Bone marrow (tissue), 2 donors: Measurements from ENCODE around the gene C10orf105.

Experiments used
- DNase-seq, 2 donors: peaks; one replicate each; lab custom pipeline; 2025; lab: John Stamatoyannopoulos, UW

The C10orf105 gene

DNA sequence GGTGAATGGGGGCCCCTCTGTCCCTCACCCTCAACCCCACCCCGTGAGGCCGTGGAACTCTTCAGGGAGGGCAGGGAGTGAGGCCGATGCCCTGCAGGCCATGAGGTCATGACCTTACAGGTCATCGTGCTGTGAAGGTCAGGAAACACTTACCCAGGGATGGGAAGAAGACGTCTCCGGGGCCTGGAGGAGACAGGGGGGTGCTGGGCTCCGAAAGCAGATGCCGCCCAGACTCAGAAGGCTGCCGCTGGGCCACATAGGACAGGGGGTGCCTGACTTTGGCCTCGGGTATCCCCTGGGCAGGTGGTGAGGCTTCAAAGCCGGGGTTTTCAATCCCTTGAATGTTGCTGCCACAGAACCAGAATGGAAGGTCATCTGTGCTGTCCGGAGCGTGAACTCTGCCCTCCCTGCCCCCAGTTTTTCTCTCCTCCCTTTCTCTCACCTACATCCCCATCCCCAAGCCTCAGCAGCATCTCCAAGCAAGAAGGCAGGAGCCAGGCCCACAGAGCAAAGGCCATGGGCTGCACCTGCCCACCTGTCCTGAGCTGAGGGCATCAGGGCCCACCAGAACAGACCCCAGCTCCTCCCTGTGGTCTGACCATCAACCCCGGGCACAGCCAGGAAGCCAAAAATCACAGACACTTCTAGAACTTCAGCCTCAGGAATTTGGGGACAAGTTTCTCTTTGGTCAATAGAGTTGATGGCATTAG lies 32.1 kb upstream of the C10orf105 start:
- no peak for DNase-seq

GRCh38 chr10:71750986-71751385 lies 31.4 kb upstream of the C10orf105 start:
- no peak for DNase-seq

GRCh38 chr10:71750124-71750841 lies 30.7 kb upstream of the C10orf105 start:
- peak; percentile 27 to 42 for DNase-seq

GRCh38 chr10:71749396-71749795 lies 29.8 kb upstream of the C10orf105 start:
- DNase-seq, result no peak

- peak; percentile 47 to 99 for DNase-seq
Measured at GRCh38 chr10:71748671-71749191, 29.2 kb upstream of the C10orf105 start.

DNA sequence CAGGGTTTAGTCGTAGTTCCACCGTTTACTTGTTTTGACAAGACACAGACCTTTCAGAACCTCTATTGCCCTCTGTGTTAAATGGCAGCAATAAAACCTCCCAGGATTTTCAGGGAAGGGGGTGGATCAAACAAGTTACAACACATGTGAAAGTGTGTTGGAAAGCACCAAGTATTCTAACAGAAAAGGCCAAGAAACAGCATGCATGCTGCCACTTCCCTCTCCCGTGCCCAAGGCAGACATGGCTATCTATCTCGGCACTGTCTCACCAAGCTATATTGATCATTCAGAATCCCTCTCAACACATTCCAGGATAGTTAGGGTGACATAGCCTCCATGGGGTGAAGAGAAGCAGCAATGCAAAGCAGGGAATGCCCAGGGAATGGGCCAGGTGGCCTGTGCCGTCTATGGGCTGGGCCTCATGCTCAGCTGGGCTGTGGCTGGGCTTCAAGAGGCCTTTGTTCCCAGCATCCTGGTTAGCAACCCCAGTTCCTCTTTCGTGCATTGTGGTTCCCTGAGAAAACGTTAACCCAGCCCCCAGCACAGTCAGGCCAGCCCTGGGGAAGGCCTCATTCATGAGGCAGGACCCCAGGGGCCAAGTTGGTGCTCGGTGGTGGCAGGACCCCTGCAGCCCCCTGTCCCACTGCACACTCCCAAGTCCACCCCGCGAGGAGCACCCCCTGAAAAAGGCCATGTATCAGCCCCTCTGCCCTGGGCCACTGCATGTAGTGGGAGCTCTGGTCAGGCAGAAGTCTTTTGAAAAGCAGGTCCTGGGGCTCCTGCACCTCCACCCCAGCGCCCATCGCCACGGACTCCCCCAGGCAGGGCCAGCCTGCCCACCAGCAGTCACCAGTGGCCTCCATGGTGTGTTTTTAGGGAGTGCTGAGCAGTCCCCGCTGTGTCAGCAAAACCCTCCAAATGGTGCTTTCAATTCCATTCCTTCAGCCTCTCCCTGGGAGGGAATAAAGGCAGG lies 28.3 kb upstream of the C10orf105 start:
- peak; percentile 47 to 58 for DNase-seq

GRCh38 chr10:71747039-71747531 lies 27.5 kb upstream of the C10orf105 start:
- no peak for DNase-seq

DNA sequence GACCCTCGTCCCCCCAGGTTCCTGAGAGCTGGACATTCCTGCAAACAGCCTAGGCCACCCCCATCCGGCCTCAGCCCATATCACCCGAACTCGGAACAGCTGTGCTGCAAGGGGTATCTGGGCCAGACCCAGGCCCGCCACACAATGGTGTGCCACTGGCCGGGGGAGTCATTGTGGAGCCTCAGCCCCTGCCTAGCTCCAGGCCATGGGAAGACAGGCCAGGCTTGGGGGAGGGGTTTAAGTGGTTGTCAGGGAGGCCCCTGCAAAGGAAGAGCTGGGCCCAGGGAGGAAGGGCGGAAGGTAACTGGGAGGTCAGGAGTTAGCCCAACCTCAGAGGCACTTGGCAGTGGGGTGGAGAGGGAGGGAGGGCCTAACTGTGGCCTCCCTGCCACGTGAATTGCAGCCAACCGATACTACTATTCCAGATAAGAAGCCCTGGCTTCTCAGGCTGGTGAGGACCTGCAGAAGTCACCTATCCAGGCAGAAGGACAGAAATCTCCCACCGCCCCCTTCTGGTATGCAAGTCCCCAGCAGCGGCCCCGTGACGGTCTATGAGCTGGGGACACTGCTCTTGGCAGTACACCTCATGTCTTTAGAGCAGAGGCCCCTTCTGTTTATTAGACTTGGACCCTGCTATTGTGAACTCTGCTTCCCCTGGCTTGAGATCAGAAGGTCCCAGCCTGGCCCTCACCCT lies 26.9 kb upstream of the C10orf105 start:
- DNase-seq, result no peak

DNA sequence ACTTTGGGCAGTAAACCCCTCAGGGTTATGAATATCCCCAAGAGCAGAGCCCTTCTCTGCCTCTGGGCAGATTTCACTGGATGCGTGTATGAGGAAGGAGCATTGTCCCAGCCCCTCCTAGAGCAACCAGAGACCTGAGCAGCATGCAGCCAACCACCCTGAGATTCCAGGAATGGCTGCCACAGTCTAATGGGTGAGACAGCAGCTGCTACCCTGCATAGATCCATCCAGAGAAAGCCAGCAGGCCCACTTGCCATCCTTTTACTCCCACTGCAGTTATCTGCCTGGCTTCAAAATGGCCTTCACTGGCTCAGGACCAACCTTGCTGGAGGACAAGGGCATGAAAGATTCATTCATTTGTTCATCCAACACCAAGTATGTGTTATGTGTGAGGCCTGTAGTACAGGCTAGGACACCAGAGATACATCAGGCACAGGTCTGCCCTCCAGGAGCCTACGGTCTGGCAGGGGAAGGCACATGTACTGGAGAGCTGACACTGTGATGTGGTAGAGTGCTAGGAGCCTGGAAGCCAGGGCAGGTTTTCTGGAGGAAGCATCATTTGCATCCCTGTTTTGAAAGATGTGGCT lies 26.2 kb upstream of the C10orf105 start:
- no peak for DNase-seq

- no peak for DNase-seq
Measured at GRCh38 chr10:71744897-71745663, 25.5 kb upstream of the C10orf105 start.

- no peak for DNase-seq
Measured at GRCh38 chr10:71743866-71744265, 24.3 kb upstream of the C10orf105 start.

DNA sequence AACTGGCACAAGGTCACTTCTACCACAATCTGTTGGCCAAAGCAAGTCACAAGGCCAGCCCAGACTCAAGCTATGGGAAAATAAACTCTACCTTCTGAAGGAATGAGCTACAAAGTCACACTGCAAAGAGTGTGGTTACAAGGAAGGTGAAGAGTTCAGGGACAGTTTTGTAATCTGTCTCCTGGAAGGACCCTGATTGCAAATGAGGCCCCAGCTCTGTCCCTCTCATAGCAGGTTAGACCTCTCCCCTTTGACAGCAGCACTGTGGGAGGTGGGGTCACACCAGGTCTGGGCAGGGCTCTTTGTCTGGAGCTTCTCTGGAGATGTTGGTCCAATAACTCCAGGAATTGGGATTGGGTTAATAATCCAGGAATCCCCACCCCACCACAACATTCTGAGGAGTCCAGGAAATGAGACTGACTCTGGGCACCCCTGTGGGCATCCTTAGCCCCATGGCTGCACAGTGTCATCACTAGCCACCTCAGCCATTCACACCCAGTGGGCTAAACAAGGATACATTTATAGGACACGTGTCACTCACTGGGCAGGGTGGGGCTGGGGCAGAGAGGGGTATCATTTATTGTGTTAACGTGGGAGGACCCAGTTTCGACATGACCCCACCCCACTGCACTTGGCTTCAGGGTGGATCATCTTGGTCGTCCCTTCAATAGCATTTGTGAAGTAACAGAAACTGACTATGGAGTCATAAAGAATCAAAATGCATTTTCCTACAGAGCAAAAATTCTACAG lies 23.7 kb upstream of the C10orf105 start:
- no peak for DNase-seq

GRCh38 chr10:71742301-71743088 lies 22.9 kb upstream of the C10orf105 start:
- DNase-seq, result no peak

- DNase-seq, result no peak
Measured at GRCh38 chr10:71741671-71742070, 22.1 kb upstream of the C10orf105 start.

DNA sequence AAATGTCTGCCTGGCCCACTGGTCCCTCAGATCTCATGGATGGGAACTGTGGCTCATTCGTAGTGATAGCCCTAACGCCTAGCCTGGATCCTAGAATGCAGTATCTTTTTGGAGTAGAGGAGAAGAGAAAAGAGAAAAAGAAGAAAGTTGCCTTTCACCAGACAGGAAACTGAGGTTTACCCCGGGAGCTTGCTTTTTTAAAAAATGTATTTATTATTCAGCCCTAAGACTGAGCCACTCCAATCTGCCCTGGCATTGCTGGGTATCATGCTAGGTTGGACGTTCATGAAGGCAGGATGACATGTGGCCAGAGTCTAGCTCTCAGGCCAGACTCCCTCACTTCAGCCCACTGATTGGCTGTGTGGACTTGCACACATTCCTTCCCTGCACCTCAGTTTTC lies 21.5 kb upstream of the C10orf105 start:
- no peak for DNase-seq

DNA sequence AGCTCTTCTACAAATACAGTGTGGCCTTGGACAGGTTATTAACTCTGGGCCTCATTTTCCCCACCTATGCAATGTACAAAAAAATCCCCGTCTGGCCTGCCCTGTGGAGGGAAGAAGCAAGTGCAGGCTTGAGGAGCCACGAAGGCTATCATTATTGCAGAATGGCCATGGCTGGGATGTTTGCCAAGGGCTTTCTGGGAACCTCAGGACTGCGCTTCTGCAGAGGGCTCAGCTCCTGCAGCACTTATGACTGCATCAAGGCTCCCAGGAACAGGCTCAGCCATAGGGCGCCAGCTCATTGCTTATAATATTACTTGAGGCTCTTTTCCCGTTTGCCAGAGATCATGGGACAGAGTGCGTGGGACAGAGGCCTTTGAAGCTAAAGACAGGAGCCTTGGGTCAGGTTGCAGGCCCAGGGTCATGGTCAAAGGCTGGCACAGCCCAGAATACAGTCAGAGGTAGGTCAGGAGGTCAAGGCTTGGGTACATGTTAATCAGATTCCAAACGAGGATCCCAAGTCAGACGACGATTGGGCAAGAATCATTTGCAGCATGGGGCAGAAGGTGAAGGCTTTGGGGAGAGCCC lies 20.6 kb upstream of the C10orf105 start:
- DNase-seq, result no peak

- no peak for DNase-seq
Measured at GRCh38 chr10:71739358-71739900, 19.9 kb upstream of the C10orf105 start.

DNA sequence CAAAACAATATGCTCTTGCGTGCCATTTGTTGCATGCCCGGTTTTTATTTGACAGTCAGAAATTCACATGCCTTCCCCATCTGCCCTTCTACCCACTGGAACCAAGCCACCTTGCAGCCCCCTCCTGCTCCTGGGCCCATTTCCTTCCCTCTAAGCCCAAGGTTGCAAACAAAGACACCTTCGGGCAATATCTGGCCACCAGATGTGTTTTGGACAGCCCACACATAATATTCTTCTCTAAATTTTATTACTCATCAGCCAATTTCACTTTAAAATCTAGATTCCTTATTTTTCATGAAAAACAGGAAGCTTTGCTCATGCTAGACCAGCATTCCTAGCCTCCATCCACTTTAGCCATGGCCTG lies 18.2 kb upstream of the C10orf105 start:
- DNase-seq, result peak in 1 of 2 donors; percentile 11
